ENCODE measurements around the gene SHROOM3.
"Not testable (repeated sequence)": the region's sequence is repeated elsewhere in the genome, so short reads cannot be mapped to it uniquely, and the experiment has no call there.

SHROOM3 gene

GRCh38 chr4:76430519-76431388 is 4.3 kb upstream of the SHROOM3 start:
- H3K27ac Mint-ChIP-seq: no peak overlapping the region
- peaks cover 17% of the 10 kb centered on the region for H3K27me3 Mint-ChIP-seq
- peaks cover 8% of the 10 kb centered on the region for H3K4me1 Mint-ChIP-seq (ENCODE audit: low read depth)
- H3K36me3 Mint-ChIP-seq (ENCODE audit: low read depth): no peaks in the 10 kb centered on the region
- intact Hi-C loops (cut with micrococcal nuclease): loop anchor here (2.0 to 5.0 kb wide), 2 partner anchors 74 to 327 kb away; no protein-coding TSS in a partner anchor
- no peaks in the 10 kb centered on the region for H3K9me3 Mint-ChIP-seq
- no peak overlapping the region for H3K4me3 Mint-ChIP-seq

- no peak overlapping the region for H3K27ac Mint-ChIP-seq
- peaks cover 22% of the 10 kb centered on the region for H3K27me3 Mint-ChIP-seq
- H3K36me3 Mint-ChIP-seq (ENCODE audit: low read depth): no peaks in the 10 kb centered on the region
- intact Hi-C loops (cut with micrococcal nuclease): no loop called here
- H3K4me3 Mint-ChIP-seq: no peak overlapping the region
- peaks cover 7% of the 10 kb centered on the region for H3K4me1 Mint-ChIP-seq (ENCODE audit: low read depth)
- no peaks in the 10 kb centered on the region for H3K9me3 Mint-ChIP-seq
Observed at GRCh38 chr4:76435528-76436319, 695 bp downstream of the SHROOM3 start.

- Mint-ChIP-seq H3K36me3 (ENCODE audit: low read depth) (no peaks in the 10 kb centered on the region), H3K9me3 (no peaks in the 10 kb centered on the region), H3K4me1 (ENCODE audit: low read depth) (peaks cover 7% of the 10 kb centered on the region), H3K27me3 (peaks cover 17% of the 10 kb centered on the region), H3K4me3 (no peak overlapping the region), H3K27ac (no peak overlapping the region)
- intact Hi-C loops (cut with micrococcal nuclease): no loop called here
Observed at GRCh38 chr4:76439491-76439890, 4.5 kb downstream of the SHROOM3 start.

- Mint-ChIP-seq H3K4me1 (ENCODE audit: low read depth) (no peaks in the 10 kb centered on the region), H3K9me3 (no peaks in the 10 kb centered on the region), H3K4me3 (no peak overlapping the region), H3K27ac (no peak overlapping the region), H3K36me3 (ENCODE audit: low read depth) (no peaks in the 10 kb centered on the region), H3K27me3 (peaks cover 4% of the 10 kb centered on the region)
- intact Hi-C loops (cut with micrococcal nuclease): no loop called here
Observed at GRCh38 chr4:76441881-76442280, 6.9 kb downstream of the SHROOM3 start.

GRCh38 chr4:76442807-76443206 is 7.8 kb downstream of the SHROOM3 start:
- Mint-ChIP-seq H3K27me3 (peaks cover 3% of the 10 kb centered on the region), H3K9me3 (no peaks in the 10 kb centered on the region), H3K4me1 (ENCODE audit: low read depth) (no peaks in the 10 kb centered on the region), H3K4me3 (no peak overlapping the region), H3K27ac (no peak overlapping the region), H3K36me3 (ENCODE audit: low read depth) (no peaks in the 10 kb centered on the region)
- intact Hi-C loops (cut with micrococcal nuclease): no loop called here

- H3K9me3 Mint-ChIP-seq: no peaks in the 10 kb centered on the region
- H3K36me3 Mint-ChIP-seq (ENCODE audit: low read depth): no peaks in the 10 kb centered on the region
- no peaks in the 10 kb centered on the region for H3K4me1 Mint-ChIP-seq (ENCODE audit: low read depth)
- H3K27ac Mint-ChIP-seq: no peak overlapping the region
- intact Hi-C loops (cut with micrococcal nuclease): no loop called here
- no peak overlapping the region for H3K4me3 Mint-ChIP-seq
- peaks cover 2% of the 10 kb centered on the region for H3K27me3 Mint-ChIP-seq
Observed at GRCh38 chr4:76443376-76443775, 8.3 kb downstream of the SHROOM3 start.

GRCh38 chr4:76445911-76446310 is 10.9 kb downstream of the SHROOM3 start:
- Mint-ChIP-seq H3K27ac (no peak overlapping the region), H3K4me1 (ENCODE audit: low read depth) (no peaks in the 10 kb centered on the region), H3K9me3 (no peaks in the 10 kb centered on the region), H3K36me3 (ENCODE audit: low read depth) (no peaks in the 10 kb centered on the region), H3K4me3 (no peak overlapping the region), H3K27me3 (no peaks in the 10 kb centered on the region)
- intact Hi-C loops (cut with micrococcal nuclease): no loop called here

- no peaks in the 10 kb centered on the region for H3K9me3 Mint-ChIP-seq
- no peaks in the 10 kb centered on the region for H3K36me3 Mint-ChIP-seq (ENCODE audit: low read depth)
- no peaks in the 10 kb centered on the region for H3K27me3 Mint-ChIP-seq
- intact Hi-C loops (cut with micrococcal nuclease): no loop called here
- H3K4me1 Mint-ChIP-seq (ENCODE audit: low read depth): no peaks in the 10 kb centered on the region
- no peak overlapping the region for H3K27ac Mint-ChIP-seq
- H3K4me3 Mint-ChIP-seq: no peak overlapping the region
Observed at GRCh38 chr4:76447393-76447851, 12.4 kb downstream of the SHROOM3 start.

GRCh38 chr4:76448211-76448610 is 13.2 kb downstream of the SHROOM3 start:
- no peak overlapping the region for H3K27ac Mint-ChIP-seq
- H3K4me3 Mint-ChIP-seq: no peak overlapping the region
- H3K9me3 Mint-ChIP-seq: no peaks in the 10 kb centered on the region
- no peaks in the 10 kb centered on the region for H3K36me3 Mint-ChIP-seq (ENCODE audit: low read depth)
- no peaks in the 10 kb centered on the region for H3K4me1 Mint-ChIP-seq (ENCODE audit: low read depth)
- H3K27me3 Mint-ChIP-seq: no peaks in the 10 kb centered on the region
- intact Hi-C loops (cut with micrococcal nuclease): no loop called here

GRCh38 chr4:76449362-76449767 is 14.3 kb downstream of the SHROOM3 start:
- H3K36me3 Mint-ChIP-seq (ENCODE audit: low read depth): no peaks in the 10 kb centered on the region
- no peaks in the 10 kb centered on the region for H3K9me3 Mint-ChIP-seq
- no peaks in the 10 kb centered on the region for H3K4me1 Mint-ChIP-seq (ENCODE audit: low read depth)
- no peaks in the 10 kb centered on the region for H3K27me3 Mint-ChIP-seq
- no peak overlapping the region for H3K4me3 Mint-ChIP-seq
- H3K27ac Mint-ChIP-seq: no peak overlapping the region
- intact Hi-C loops (cut with micrococcal nuclease): no loop called here

- H3K4me3 Mint-ChIP-seq: no peak overlapping the region
- H3K9me3 Mint-ChIP-seq: no peaks in the 10 kb centered on the region
- no peaks in the 10 kb centered on the region for H3K4me1 Mint-ChIP-seq (ENCODE audit: low read depth)
- H3K27me3 Mint-ChIP-seq: no peaks in the 10 kb centered on the region
- H3K36me3 Mint-ChIP-seq (ENCODE audit: low read depth): no peaks in the 10 kb centered on the region
- no peak overlapping the region for H3K27ac Mint-ChIP-seq
- intact Hi-C loops (cut with micrococcal nuclease): no loop called here
Observed at GRCh38 chr4:76449833-76450232, 14.8 kb downstream of the SHROOM3 start.

- intact Hi-C loops (cut with micrococcal nuclease): no loop called here
- no peak overlapping the region for H3K27ac Mint-ChIP-seq
- no peaks in the 10 kb centered on the region for H3K9me3 Mint-ChIP-seq
Observed at GRCh38 chr4:76453232-76453631, 18.2 kb downstream of the SHROOM3 start.

GRCh38 chr4:76454073-76454472 is 19.0 kb downstream of the SHROOM3 start:
- H3K9me3 Mint-ChIP-seq; H3K4me1 Mint-ChIP-seq (ENCODE audit: low read depth); H3K27me3 Mint-ChIP-seq; H3K27ac Mint-ChIP-seq; H3K36me3 Mint-ChIP-seq (ENCODE audit: low read depth); H3K4me3 Mint-ChIP-seq; intact Hi-C loops (cut with micrococcal nuclease): not testable (repeated sequence)

More at GRCh38 chr4:76453232-76453631, 18.2 kb downstream of the SHROOM3 start:
- Mint-ChIP-seq H3K27me3 (no peaks in the 10 kb centered on the region), H3K4me3 (no peak overlapping the region), H3K4me1 (ENCODE audit: low read depth) (no peaks in the 10 kb centered on the region), H3K36me3 (ENCODE audit: low read depth) (no peaks in the 10 kb centered on the region)

GRCh38 chr4:76457885-76458284 is 22.9 kb downstream of the SHROOM3 start:
- H3K4me1 Mint-ChIP-seq (ENCODE audit: low read depth): no peaks in the 10 kb centered on the region
- peaks cover 7% of the 10 kb centered on the region for H3K9me3 Mint-ChIP-seq
- H3K36me3 Mint-ChIP-seq (ENCODE audit: low read depth): no peaks in the 10 kb centered on the region
- intact Hi-C loops (cut with micrococcal nuclease): no loop called here
- H3K27ac Mint-ChIP-seq: no peak overlapping the region
- H3K4me3 Mint-ChIP-seq: no peak overlapping the region
- H3K27me3 Mint-ChIP-seq: no peaks in the 10 kb centered on the region
